ENCODE data around the gene FBXW4.
A peak's percentile ranks its signal among the peaks of the same experiment; 100 is the strongest.
"Not testable (repeated sequence)": the region's sequence is repeated elsewhere in the genome, so short reads cannot be mapped to it uniquely, and the experiment has no call there.

FBXW4 gene

DNA sequence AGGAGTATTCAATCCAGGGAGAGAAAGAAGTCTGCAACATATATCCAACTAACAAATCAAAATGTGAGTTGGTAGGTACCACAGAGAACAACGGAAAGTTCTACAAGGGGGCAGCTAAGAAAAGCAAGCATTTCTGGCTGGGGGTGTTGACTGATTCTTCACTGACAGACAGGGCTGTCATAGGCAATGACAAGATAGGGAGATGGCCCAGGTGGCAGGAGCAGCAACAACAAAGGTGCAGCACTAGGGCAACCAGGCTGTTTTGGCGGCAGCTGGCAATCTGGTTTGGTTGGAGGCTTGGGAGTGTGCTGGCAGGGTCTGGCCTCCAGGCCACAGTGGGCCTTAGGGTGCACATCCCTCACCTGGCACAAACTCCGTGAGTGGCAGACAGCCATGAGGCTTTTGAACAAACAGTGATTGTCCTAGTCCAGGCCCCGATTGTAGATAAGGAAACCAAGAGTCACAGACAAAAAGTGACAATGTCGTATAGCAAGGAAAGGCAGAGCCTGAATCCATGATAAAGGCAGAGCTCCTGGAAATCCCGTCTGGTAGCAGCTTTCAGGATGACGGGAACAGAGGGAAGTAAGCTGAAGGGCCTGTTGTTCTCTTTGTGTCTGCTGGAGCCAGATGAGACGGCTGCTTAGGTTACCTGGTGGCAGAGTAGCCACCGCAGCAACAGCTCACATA is 78.4 kb downstream of the FBXW4 start:
- DNase-seq (ENCODE audit: low spot score) = no peak

DNA sequence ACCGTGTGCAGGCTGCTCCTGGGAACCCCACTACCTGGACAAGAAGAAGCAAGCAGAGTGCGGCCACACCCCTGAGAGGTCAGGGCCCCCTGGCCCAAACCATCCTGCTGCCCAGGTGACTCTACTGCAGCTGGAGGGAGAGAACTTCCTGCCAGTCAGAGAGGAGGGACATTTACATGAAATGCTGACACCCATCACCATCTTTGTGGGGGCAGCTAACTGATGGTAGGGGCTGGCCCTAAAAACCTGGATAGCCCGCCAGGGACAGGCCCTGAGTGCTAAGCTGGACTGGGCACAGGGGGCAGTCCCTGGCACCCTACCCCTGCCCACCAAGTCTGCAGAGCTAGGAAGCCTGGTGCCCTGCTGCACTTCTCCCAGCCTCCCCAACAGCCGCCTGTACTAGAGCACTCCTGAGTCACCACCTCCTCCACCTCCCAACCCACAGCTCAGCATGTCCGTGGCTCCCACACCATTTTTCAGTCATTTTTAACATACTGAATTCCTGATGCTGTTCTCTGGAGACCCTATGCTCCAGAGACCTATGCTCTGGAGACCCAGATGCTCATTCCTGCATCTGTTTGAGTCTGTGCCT is 79.3 kb downstream of the FBXW4 start:
- no peak for DNase-seq (ENCODE audit: low spot score)

DNA sequence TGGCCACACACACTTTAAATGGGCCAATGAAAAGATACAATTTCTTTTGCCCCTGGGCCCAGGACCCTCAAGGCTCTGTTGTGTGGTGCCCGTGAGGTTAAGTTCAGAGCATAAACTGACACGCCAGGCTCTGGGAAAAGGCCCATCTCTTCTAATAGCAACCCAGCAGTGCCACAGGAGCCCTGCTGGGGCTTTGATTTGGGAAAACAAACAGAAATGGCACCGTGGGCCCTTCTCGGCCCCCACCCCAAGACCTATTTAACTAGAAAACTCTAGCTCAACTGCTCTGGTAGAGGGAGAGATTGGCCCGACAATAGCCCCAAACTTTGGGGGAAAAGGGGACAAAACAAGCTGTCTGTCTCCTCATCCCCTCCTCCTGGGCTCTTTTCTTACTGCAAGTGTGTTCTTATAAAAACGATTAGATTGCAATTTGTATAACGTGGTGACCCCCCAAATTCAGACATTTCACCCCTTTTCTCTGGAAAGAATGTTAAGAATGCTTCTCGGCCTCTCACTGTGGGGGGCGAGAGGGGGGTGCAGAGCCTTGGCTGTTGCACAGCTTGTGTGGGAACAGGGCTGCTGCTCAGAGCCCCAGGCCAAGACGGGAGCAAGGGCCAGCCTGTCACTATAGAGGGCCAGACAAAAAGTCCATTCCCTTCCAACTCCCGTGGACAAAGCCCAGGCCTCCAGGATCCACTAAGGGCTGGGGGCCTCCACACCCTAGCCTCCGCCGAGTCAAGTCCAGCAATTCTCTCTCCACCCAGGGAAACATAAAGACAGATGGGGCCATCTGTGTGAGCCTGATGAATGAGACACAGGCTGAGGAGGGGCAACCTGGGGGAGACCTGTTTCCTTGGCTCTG is 80.1 kb downstream of the FBXW4 start:
- DNase-seq (ENCODE audit: low spot score) = no peak

DNA sequence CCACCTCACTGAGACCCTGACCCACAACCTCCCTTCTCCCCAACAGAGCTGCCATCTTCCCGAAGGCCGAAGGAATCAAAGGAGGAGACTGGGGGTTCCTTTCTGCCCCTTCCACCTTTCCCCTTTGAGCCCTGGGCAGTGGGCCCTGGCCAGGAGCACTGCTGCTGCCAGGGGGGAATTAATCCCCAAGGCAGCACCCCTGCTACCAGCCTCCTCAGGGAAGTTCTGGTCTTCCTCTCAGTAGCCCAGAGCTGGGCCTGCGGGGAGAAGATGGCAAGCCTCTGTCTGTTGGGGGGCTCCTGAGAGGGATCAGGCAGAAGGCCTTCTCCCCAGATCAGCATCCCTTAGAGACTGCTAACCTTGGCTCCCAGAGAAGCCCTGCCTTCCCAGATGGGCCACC is 81.3 kb downstream of the FBXW4 start:
- DNase-seq (ENCODE audit: low spot score) = no peak

DNA sequence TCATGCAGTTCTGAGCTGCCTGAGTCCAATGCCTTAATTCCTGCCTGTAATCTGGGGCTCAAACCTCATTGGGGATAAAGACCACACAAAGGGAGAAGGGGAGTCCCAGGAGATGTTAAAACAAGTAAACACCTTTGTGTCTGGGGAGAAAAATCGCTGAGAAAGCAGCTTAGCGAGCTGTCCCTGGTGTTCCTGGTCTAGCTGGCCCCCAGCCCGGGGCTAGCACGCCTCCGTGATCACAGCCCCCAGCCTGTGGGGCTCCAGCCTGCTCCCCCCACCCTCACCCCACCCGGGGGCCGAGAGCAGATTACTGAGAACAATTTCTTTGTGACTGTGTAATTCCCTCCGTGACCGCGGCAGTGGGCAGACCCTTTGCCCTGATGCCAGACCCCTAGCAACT is 82.1 kb downstream of the FBXW4 start:
- DNase-seq (ENCODE audit: low spot score) = no peak

DNA sequence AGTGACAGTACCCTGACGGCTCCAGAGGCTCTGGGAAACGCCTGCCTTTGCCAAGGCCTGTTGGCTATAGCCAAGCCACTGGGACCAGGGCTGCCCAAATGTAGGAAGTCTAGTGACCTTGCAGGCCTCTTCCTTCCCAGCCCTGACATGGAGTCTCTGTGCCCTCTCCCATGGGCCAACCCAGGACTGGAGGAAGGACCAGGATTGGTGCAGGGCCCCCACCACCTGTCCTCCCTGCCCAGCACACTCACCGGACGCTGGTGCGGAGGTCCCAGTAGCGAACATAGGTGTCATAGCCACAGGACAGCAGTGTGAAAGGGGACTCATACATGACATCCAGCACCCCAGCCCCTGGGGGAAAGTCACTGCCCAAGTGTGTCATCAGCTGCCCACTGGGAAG is 82.9 kb downstream of the FBXW4 start:
- no peak for DNase-seq (ENCODE audit: low spot score)

DNA sequence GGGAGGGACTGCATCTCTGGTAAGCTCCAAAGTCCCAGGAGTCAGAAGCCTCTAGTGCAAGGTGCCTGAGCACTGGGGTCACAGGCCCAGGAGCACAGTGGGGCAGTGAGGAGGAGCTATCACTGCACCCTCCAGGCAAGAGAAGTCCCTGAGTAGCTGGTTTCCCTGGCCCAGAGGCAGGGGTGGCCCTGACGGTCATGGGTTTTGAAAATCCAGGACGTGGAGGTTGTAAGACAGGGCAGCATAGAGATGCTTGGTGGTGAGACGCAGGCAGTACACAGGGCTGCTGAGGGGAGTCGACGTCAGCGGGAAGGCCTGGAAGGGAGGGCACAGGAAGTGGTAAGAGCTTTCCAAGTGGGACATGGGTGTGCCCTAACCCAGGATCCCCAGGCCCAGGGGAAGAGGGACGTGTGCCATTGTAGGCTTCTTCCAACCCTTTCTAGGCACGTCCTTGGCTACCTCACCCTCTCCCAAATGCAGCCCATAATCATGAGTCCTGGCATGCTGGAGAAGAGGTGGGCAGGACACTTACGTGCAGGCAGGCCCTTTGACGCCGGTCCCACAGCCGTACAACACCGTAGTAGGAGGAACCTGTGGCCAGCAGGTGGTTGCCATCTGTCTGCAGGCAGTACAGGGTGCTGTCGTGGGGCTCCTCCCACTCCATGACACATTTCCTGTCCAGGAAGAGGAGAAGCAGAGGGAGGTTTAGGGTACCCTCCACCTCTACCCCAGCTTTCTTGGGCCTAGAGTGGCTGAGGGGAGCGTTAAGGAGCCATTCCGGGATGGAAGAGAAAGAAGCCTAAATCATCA is 83.7 kb downstream of the FBXW4 start:
- DNase-seq (ENCODE audit: low spot score) = no peak

DNA sequence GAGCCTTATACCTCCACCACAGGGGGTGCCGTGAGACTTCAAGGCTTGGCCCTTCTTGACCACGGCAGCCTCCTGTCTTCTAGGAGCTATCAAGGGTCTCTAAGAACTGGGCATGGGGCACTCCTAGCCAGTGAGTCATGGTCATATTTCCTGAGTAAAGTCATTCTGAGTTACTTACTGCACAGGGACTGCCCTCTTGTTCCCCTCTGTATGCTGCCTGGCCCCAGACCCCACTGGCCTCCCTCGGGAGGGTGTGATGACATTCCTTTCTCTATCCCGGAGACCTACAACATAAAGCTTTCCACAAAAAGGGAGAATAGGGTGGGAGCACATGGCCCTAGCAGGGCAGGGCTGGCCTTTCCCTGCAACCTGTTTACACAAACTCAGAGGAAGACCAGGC is 85.5 kb downstream of the FBXW4 start:
- no peak for DNase-seq (ENCODE audit: low spot score)

DNA sequence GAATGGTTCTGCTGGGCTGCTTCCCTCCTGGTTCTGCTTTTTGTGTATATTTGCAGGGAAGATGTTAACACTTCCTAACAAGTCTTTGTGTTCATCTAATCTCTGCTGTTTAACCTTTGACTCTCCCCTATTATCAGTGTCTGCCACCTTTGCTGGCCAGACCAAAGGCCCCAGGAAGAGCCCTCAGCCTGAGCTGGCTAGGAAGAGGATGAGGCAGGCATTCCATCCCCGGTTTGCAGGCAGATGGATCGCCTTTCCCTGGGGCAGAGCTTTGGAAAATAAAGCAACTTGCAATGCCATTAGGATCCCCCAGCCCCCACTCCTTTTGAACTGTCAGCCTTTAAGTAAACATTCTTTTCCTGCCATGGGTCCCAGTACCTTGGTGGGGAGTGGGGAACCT is 87.8 kb downstream of the FBXW4 start:
- no peak for DNase-seq (ENCODE audit: low spot score)

DNA sequence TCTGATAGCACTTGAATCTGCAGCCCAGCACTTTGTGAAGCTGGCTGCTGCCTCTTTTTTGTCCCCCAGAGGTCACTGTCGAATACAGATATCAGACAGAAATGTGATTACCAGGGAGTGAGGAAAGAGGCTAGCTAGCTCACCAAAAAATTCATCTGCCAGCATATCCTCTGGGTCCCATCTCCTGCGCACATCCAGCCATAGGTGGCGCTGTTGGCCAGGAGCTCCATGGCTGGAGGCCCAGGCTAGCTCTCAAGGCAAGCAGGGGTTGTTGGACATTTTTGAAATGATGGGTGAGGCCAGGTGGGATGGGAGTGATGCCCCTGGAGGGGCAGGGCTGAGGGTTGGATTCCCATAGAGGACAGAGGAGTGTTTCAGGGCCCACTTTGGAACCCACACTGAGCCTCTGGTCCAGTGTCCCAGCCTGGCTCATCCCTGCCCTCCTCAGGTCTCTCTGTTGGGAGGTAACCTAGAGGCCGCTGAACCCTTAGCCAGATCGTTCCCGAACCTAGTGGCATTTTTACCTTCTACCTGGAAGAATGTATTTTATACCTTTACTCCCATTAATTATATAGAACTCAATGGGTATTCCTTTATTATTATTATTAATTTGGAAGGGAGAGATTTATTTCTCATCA is 92.1 kb downstream of the FBXW4 start:
- peak; percentile 37 for DNase-seq (ENCODE audit: low spot score)

DNA sequence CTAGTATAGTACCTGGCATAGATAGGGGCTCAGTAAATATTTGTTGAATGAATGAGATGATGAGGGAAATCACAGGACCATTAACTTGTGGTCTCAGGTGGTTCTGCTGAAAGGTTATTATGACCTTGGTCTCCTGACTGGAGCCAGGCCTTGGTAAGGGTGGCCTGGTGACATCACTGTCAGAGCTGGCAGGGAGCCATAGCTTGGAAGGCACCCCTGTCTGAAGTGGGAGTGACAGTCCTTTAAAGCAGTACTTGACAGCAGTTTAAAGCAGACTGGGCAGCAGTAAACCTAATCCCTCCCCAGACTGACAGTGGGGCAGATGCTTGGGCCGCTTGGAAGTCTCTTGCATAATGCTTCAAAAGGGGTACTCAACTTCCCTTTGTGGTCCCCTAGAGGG is 93.4 kb downstream of the FBXW4 start:
- DNase-seq (ENCODE audit: low spot score) = no peak

DNA sequence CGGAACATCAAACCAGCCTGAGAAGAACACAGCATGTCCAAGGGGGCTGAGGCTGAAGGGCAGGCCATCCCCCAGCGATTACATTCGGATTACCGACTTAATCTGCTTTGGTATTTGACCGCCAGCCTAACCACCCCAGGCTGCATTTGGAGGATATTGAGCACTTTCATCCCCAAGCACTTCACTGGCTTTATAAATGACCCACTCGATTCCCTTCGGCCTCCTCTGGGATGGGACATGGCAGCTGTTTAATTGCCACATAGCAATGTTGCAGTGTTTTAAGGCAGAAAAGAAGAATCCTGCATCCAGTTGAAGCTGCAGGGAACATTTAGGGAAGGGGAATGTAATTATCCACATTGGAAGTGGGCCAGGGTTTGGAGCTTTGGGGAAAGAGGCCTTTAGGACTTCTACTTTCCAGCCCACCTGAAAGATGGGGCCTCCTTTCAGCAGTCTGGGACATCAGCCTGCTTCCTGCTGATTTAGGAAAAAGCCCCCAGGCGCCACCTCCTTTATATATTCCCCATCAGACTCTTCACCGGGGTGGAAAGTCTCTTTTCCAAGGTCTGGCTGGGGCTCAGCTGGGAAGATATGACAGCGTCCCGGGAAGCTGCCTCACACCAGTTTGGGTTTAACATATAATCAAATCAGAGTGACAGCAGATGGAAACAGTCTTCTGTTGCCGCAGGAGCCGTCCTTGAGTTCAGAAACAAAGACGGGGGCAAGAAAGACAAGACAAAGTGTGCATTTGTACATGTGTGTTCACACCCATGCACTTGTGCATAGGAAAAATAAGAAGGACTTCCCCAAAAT is 97.7 kb downstream of the FBXW4 start:
- no peak for DNase-seq (ENCODE audit: low spot score)

DNA sequence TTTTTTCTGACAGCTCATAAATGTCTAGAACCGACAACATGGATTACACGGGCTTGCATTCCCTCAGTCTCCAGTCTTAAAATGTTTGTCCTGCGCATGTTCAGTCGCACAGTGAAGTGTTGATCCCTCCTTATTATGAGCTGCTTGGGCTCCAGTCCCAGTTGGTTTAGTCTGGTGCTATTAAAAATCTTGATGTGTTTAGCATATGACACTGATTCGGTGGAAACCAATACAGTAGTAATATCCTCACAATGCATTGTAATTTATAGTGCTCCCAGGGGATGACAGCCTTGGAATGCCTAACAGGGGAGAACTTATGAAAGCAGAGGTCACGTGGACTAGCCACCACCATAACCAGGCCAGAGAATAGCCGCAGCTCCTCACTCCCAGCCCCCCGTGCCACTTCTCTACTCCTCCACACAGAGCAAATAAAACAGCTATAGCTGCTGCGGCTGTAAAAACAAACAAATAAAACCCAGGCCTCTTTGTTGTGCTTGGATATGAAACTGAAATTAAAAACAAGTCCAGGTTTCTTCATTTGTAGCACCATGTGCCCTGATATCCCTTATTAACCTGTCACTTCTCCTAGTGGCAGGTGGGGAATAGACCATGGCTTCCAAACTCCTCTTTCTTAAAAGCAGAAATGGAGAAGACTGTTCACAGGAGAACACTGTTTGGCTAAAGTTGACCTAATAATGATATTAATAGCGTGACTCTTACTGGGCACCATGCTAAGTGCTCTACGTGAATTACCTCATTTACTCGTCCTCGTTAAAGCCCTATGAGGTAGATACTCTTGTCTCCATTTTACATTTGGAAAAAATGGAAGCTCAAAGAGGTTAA is 99.2 kb downstream of the FBXW4 start:
- no peak for DNase-seq (ENCODE audit: low spot score)

DNA sequence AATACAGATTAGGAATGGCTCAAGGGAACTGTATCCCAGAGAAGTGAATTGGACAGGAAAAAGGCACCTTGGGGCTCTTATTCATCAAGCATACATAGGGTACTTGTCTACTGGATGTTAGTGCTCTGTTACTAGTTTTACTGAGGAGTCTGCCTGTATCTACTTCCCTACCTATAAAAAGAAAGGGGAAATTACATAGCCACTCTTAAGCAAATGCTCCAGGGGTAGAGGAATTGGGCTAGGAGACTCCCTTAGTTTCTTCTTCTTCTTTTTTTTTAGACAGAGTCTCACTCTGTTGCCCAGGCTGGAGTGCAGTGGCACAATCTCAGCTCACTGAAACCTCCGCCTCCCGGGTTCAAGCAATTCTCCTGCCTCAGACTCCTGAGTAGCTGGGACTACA is 101.6 kb downstream of the FBXW4 start:
- DNase-seq (ENCODE audit: low spot score) = not testable (repeated sequence)

DNA sequence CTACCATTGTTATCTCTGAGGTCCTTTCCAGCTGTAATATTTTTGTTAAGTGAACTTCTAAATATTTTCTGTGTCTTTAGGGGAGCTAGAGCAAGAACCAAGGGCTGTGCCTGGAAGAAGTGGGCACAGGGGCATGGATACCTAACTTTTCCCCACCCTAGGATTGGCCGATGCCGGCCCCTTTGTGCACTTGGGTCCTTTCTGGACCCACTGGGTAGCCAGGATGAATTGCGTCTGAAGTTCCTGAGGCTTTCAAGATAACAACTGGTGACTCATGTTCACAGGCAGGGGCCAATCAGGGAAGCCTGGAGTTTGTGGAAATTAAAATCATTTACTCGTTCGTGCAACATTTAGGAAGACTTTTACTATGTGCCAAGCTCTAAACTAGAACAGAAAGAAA is 106.1 kb downstream of the FBXW4 start:
- DNase-seq (ENCODE audit: low spot score) = no peak

DNA sequence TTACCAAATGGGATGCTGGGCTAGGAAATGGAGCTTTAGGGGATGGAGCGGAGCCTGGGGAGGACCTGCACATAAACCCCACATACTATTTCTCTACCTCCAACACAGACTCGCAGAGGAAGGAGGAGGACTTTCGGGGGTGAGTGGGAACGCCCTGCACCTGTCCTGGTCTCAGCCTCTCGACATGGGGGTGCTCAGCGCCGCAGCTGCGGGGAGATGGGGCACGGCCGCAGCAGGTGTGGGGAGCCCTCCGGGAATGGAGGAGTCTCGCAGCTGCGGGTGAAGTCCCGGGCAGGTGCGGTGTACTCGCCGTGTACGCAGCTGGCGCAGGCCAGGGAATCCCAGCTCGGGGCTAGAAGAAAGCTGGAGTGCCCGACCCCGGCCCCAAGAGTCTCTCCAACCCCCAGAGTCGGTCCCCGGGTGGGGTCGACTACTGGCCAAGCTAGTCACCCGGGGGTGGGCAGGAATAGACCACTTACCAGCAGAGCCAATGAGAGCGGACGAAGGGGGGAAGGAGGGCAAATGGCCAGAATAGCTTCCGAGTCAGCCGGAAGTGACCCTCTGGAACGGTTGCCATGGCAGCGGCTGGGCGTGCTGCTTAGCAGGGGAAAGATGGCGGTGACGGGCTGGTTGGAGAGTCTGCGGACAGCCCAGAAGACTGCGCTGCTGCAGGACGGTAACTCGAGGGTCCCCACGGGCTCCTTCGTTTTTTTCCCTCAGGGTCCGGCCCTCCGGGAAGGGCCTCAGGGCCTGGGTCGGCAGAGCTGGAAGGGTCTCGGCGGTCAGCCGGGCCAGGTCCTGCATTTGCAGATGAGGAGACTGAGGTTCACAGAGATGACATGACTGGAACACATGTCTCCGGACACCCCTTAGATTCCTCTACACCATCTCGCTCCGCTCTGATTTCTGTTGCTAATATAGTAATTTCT is 107.0 kb downstream of the FBXW4 start, which contains the start of the genes DPCD and POLL:
TSS of gene DPCD (plus strand) at position 597 of the 929 bp plus-strand sequence. CDS start at position 613, 16 bp downstream.
TSS of gene POLL (minus strand) at position 533 of the 929 bp plus-strand sequence. CDS start 897 bp downstream, outside the sequence.
- DNase-seq (ENCODE audit: low spot score) = peak; percentile 89

DNA sequence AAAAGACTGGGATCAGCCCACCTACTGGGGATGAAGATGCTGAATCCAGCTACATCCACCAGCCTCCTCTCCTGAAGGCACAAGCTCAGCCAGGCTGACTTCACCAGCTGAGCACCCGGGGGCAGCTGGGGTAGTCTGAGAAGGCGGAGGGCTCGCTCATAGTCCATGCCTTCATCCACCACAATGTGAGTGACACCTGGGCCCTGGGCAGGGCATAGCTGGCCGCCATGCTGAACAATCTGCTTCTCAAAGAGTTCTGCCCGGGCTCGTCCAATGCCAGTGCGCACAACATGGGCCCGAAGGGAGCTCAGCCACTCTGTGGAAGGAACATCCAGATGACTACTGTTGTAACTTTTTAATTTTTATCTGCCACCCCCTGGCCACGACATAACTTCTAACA is 109.1 kb downstream of the FBXW4 start:
- DNase-seq (ENCODE audit: low spot score) = no peak

Data from CD4-positive, alpha-beta T cell treated with Interleukin-6 at 100 ng/mL for 8 hours (primary cell).